CD4-positive, alpha-beta T cell treated with Interleukin-6 for 4 hours (primary cell): Measurements from ENCODE around the gene ZNF143.

Experiments
- DNase-seq: peaks from one replicate; pipeline ENCODE4 v3.0.0-alpha.2; 2020; ENCODE audit warnings: mixed read lengths

ZNF143 gene

DNA sequence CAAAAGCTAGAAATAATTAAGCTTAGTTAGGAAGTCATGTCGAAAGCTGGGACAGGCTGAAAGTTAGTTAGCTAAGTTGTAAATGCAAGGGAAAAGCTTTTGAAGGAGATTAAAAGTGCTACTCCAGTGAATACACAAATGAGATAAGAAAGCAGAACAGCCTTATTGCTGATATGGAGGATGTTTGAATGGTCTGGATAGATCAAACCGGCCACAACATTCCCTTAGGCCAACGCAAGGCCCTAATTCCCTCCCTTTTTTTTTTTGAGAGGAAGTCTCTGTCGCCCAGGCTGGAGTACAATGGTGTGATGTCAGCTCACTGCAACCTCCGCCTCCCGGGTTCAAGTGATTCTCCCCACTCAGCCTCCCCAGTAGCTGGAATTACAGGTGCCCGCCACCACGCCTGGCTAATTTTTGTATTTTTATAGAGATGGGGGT lies 89.4 kb downstream of the ZNF143 start:
- DNase-seq, result no peak

DNA sequence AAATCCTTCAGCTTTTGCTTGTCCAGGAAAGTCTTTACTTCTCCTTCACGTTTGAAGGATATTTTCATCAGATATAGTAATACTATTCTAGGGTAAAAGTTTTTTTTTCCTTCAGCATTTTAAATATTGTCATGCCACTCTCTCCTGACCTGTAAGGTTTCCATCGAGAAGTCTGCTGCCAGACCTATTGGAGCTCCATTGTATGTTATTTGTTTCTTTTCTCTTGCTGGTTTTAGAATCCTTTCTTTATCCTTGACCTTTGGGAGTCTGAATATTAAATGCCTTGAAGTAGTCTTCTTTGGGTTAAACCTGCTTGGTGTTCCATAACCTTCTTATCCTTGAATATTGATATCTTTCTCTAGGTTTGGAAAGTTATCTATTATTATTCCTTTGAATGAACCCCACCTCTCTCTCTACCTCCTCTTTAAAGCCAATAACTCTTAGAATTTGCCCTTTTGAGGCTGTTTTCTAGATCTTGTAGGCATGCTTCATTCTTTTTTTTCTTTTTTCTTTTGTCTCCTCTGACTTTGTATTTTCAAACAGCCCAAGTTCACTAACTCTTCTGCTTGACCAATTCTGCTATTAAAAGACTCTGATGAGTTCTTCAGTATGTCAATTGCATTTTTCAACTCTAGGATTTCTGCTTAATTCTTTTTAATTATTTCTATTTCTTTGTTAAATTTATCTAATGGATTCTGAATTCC lies 100.6 kb downstream of the ZNF143 start:
- no peak for DNase-seq

DNA sequence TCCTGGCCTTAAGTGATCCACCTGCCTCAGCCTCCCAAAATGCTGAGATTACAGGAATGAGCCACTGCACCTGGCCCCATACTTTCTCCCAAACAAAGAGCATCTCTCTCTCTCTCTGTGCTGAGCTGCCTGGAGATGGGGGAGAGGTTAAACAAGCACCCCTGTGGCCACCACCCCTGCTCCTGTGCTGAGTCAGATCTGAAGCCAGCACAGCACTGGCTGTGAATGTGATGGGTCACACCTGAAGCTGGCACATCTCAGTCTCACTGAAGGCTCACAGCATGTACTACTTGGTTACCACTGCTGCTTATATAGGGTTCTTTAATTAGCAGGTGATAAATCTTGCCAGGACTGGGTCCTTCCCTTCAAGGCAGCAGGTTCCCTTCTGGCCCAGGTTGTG lies 101.9 kb downstream of the ZNF143 start:
- DNase-seq, result no peak

DNA sequence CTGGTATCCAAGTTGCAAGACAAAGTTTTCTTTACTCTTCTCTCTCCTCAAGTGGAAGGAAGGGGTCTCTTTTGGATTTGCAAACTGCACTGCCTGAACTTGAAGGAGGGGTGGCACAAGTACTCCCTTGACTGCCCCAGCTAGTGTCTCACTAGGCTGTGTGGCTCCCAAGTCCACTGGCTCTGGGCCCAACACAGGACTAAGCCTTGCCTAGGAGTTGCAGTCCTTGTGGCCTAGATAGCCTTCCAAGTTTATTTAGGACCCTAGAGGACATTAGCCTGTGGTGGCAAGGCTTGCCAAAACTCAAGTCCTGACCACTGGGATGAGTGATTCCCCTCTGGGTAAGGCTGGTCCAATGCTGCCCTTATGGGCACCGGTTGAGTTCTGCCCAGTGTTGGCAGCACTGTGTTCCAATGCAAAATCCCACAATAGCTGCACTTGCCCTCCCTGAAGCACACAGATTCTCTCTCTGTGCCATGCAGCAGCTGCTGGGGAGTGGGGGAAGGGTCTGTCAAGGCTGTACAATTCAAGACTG lies 102.5 kb downstream of the ZNF143 start:
- DNase-seq, result no peak

DNA sequence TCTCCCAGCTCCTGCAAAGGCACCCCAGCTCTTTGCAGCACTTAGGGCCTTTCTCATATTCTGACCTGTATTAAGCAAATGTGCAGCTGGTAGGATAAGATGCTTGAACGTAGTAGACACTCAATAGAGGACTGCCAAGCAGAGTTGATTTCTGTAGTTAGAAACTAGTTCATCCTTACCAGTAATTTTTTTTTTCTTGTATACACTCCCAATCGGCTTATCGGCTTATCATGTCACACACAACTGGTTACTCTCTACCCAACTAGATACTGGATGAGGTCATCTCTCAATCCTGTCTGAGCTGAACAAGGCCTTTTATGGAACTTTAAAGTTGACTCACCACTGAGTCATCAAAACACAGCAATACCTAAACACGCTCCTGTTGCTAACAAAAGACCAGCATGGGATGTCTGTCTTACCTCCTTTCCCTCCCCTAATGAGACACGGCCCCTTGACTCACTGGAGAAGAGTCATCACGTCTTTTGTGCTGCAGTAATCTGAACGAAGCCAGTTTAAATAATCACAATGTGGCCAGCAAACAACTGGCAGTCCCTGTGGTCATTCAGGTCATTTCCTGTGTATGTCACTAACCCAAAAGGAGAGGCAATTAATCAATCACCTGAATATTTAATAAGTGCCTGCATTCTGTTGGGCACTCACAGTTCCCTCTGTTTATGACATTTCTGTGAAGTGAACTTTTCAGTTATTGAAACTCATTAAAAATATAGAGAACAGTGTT lies 105.2 kb downstream of the ZNF143 start:
- DNase-seq, result peak; percentile 56

DNA sequence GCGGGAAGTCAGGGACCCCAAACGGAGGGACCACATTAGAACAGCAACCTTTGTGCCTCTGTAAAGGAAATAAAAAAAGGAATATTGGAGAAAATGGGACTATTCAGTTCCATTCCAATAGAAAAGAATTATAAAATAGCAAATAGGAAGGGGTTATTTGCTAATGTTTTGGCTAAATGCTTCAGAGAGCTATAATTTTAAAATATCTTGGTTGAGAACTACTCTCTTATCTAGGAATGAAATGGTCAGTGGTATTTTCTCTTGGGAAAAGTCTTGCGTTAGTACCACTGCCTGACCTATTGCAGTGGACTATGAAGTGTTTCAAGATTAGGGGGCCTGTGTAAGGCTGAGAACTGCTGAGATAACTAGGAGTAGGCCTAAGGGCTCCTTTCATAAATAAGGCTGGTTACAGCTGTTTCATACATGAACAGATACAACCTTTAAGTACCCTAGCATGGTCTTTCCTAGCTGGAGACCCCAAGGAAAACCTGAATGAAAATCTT lies 105.8 kb downstream of the ZNF143 start:
- no peak for DNase-seq

DNA sequence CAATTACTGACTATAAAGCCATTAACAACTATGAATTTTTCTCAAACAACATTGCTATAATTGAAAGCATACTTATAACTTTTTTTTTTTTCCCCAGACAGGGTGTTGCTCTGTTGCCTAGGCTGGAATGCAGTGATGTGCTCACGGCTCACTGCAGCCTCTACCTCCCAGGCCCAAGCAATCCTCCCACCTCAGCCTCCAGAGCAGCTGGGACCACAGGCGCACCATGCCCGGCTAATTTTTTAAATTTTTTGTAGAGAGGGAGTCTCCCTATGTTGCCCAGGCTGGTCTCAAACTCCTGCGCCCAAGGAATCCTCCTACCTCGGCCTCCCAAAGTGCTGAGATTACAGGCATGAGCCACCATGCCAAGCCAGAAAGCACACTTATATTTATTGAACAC lies 106.6 kb downstream of the ZNF143 start:
- DNase-seq, result no peak

DNA sequence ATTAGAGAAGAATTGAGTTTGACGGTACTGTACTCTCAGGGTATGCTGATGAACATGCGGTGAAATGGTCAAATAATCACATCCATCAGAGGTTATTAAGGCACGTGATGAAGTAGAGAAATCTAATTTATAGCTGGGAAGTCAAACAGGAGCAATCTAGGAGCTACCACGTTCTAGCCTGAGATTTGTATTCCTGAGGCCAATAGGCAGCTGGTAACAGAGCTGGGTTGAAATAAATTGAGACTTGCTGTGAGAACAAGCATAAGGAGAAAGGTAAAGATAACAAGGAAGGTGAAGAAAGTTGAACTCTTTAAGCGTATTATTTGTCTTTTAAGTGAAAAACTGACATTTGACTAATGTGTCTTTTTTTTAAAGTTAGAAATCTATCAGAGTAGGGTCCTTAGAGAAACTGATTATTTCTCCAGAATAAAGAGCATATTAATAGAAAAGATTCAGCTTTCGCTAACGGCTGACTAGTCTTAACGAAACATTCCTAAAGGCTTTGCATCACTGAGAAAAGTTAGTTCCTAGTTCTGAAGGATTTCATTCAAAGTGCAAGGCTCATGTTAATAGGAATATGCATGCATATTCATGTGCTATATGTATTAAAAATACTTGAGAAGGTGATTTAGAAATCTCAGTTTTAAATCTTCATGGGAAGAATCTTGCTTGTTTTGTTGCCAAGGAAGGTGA lies 107.5 kb downstream of the ZNF143 start:
- DNase-seq, result no peak

DNA sequence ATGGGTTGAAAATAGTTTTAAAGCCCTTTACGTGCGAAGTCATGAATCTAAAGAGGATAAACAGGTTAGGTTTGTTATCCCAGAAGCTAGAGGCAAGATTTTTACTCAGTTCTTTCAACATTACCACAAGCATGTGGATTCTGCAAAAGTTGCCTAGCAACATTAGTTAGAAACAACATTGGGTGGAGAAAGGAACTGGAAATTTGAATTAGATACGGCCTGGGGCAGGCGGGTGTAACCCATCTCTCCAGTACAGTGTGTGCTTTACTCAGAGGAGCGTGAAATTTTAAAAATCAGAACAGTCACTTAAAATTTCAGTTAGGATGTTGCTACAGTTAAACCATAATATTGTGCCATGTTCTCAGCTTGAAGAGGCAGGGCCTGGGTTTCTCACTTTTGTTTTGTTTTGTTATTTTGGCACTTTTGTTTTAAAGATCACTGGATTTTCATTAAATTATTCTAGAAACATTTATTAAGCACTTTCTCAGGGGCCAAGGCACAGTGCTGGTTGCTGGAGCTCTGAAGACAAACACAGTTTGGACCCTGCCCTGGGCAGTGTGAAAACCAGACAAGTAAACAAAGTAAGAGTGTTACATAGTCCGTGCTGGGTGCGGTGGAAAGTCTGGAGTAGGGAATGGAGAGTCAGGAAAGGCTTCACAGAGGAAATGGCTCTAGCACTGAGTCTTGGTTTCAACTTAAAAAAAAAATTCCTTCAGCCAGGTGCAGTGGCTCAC lies 108.2 kb downstream of the ZNF143 start:
- peak; percentile 14 for DNase-seq

DNA sequence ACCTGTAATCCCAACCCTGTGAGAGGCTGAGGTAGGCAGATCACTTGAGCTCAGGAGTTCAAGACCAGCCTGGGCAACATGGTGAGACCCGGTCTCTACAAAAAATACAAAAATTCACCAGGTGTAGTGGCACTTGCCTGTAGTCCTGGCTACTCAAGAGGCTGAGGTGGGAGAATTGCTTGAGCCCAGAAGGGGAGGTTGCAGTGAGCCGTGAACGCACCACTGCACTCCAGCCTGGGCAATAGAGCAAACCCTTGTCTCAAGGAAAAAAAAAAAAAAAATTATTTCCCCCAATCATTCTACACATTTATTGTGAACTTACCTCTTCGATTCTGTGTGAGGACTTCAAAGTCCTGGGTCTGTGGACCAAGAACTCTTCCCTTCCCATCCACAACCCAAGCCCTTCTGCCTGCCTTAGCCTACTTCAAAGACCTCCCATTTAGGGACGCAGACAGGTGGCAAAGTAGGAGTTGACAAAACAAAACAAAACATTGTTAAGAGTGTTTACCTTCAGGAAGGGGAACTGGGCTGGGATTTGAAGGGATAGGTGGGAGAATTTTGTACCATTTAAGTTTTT lies 108.9 kb downstream of the ZNF143 start:
- no peak for DNase-seq

DNA sequence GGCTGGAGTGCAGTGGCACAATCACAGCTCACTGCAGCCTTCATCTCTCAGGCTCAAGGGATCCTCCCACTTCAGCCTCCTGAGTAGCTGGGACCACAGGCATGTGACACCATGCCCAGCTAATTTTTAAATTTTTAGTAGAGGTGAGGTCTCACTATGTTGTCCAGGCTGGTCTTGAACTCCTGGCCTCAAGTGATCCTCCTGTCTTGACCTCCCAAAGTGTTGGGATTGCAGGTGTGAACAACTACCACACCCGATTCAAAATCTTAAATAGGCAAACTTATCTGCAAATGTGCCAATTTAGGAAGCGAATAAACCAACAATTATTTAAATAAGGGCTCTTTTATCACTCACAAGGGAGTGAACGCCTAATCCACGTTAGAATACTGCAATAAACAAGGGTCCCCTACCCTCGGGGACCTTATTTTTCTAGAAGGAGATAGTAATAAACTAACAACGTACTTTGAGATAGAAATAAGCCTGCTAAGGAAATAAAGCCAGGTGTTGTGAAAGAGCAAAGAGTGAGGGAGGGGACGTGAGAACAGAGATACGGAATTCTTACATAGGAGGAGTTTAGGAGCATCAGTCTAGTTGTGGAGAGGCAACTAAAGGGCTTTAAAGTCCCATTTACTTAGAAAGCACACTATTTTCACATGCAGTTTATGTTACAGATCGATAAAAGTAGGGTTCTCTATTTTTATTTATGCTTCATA lies 109.7 kb downstream of the ZNF143 start:
- DNase-seq, result no peak

DNA sequence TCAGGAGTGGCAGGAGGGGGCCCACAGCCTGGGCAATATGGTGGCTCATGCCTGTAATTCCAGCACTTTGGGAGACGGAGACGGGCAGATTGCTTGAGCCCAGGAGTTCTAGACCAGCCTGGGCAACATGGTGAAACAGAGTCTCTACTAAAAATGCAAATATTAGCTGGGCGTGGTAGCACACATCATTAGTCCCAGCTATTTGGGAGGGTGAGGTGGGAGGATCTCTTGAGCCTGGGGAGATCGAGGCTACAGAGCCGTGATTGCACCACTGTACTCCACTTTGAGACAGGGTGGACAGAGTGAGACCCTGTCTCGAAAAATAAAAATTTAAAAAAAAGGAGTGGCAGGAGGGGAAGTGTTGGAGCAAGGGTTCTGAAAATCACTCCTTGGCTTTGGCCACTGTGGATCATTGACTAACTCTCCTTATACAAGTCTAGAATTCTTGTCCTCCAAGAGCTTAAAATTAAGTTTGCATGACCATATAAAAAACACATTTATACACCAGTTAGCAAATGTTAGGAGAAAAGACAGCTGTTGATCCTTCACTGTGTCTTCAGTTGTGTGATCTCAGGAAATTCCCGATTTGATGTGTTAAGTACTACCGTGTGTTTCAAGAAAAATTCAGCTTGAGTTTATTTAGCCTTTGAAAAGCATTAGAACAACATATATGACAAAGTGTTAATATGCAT lies 110.4 kb downstream of the ZNF143 start:
- no peak for DNase-seq

DNA sequence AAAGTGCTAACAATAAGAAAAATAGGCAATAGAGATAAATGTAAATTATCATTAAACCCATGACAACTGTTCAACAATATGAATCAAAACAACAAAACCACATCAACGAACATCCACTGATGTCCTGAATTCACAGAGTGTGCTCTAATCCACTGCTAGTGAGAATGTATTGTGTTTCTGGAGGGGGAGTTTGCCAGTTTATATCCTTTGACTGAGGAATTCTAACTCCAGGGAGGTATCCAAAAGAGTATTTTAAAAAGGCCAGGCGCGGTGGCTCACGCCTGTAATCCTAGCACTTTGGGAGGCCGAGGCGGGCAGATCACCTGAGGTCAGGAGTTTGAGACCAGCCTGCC lies 110.9 kb downstream of the ZNF143 start:
- DNase-seq, result no peak

DNA sequence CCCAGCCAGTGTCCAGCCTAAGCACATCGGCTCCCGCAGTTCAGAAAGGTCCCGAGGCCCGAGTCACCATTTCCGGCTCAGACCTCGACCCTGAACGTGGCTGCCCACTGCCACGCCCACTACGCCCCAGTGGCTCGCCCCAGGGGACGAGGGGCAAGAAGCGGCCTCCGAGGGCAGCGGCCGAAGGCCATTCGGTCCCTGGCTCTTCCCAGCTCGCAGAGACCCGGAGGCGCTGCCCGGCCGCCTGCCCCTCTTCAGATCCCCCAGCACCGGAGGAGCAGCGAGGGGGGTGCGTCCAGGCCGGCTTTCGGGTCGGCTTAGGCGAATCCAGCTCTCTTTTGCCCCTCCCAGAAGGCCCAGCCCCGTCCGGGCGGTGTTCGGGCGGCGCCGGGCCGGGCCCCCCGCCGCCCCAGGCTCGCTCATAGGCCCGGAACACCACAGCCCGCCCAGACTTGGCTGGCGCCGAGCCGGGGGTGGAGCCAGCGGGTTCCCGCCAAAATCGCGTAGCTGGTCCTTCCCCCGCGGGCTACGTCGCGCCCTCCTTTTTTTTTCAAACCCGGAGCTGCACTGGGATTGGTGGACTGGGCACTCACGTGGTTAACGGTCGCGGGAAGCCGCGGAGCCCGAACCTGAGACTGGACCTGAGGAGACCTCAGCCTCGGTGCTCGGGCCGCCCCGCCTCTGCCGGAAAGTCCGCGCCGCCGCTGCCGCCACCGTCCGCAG lies 112.4 kb downstream of the ZNF143 start, which contains the start of gene WEE1:
TSS of gene WEE1 (plus strand) at position 619 of the 723 bp plus-strand sequence. CDS start 264 bp downstream, outside the sequence.
- peak; percentile 97 for DNase-seq

DNA sequence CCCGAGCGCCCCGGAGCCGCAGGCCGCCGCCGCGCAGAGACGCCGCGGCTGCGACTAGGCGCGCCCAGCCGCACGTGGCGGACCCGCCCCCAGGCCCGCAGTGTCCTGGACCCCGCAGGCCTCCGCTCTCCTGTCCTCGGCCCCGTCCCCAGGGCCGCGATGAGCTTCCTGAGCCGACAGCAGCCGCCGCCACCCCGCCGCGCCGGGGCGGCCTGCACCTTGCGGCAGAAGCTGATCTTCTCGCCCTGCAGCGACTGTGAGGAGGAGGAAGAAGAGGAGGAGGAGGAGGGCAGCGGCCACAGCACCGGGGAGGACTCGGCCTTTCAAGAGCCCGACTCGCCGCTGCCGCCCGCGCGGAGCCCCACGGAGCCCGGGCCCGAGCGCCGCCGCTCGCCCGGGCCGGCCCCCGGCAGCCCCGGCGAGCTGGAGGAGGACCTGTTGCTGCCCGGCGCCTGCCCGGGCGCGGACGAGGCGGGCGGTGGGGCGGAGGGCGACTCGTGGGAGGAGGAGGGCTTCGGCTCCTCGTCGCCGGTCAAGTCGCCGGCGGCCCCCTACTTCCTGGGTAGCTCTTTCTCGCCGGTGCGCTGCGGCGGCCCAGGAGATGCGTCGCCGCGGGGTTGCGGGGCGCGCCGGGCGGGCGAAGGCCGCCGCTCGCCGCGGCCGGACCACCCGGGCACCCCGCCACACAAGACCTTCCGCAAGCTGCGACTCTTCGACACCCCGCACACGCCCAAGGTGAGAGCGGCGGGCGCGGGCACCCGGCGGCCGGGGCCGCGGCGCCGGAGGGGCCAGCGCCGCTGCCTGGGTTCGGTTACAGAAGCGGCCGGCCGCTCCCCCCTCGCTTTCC lies 113.2 kb downstream of the ZNF143 start:
- DNase-seq, result peak; percentile 11

DNA sequence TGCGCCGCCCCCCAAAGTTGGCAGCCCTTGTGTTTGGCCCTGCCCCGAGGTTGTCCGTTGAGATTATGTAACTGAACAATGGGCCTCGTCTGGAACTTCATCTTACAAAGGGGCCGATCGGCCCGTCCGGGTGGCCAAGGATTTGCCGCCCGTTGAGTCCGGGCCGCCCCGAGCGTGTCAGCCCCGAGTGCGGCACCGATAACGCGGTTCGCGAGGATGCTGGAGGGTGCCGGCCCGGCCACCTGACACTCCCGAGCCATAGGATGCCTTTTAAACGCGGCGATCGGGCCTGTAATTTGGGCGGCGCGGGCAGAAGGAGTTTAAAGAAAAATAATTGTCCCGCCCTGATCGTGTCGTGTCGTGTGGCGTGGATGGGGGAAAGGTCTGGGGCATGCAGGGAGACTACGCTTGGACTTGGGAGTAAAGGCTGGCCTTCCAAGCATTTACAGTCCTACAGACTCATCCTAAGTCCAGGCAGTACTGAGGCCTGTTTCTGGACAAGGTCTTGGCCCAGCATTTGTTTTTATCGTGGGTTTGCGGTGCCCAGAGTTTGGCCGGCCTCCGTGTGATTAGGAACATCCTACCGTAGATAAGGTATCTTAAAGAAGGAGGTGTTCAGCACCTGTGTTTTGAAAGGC lies 113.9 kb downstream of the ZNF143 start:
- peak; percentile 19 for DNase-seq

DNA sequence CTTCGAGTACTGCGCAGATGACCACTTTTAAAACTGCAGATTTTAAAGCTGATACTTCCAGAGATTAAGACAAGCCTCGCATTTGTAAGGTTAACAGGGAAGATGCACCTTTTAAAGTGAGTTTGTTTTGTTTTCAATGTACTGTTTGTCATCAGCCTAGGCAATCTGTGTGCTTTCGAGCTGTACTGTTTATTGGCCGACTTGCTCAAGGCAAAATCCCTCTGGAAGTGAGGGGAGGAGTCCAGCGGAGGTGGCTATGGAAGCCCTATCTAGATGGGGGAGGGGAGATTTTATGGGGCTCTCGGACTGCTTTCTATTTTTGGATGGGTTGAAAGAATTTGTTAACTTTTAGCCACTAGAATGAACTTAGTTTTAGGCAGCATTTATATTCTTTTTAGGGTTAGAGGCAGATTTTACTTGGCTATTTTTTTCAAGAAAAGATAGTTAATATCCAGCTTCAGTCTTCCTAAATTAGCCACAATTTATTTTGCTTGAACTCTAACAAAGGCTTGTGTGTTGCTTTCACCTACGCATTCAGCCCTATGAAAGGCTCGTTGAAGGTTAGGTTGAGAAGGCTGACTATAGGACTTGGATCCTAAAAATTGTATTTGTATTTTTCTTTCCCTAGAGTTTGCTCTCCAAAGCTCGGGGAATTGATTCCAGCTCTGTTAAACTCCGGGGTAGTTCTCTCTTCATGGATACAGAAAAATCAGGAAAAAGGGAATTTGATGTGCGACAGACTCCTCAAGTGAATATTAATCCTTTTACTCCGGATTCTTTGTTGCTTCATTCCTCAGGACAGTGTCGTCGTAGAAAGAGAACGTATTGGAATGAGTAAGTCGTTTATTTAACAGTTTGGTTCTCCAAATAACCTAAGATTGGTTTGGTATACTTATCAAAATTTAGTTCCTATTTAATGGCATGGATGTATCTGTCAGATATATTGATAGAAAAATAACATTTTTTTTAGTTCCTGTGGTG lies 114.7 kb downstream of the ZNF143 start:
- peak; percentile 9 for DNase-seq
